H1 (cell line): Measurements from ENCODE around the gene GDAP1L1. TPM values are rescaled to one million over a fixed set of nuclear protein-coding genes. Genes with fewer than 3 reads are reported as not detected.

Experiments
- CTCF ChIA-PET: fragments of 300-600 bp; sonication (Branson Sonifier 250); formaldehyde crosslinking; loops from one replicate; lab custom pipeline; 2021; ENCODE audit not compliant: partially characterized antibody; lab: Charles Lee
- POLR2A ChIA-PET: fragments of 300-600 bp; sonication (Branson Sonifier 250); formaldehyde crosslinking; loops from one replicate; lab custom pipeline; 2021; ENCODE audit warnings: inconsistent platforms; ENCODE audit not compliant: partially characterized antibody; lab: Charles Lee
- DNase-seq, 2 experiments: peaks; one replicate each; pipeline versions ENCODE4 v3.0.0 to v3.0.0-alpha.2; 2010 to 2022; ENCODE audit warnings: low spot score in 2 of 2, low read depth in 1 of 2, mixed read lengths in 1 of 2
- FAIRE-seq: peaks from 2 replicates; lab custom pipeline; 2011; peaks lifted over from hg19 to GRCh38; lab: Jason Lieb, UNC
- H2AFZ ChIP-seq: 2 replicates; pipeline ENCODE4 v1.8.1; 2012; ENCODE audit warnings: low read length, inconsistent platforms
- H2AK5ac ChIP-seq: 2 replicates; pipeline ENCODE4 v1.6.1; 2013; ENCODE audit warnings: low read depth, low read length
- H2BK120ac ChIP-seq: replicated peaks from 2 replicates; pipeline ENCODE3; 2013; ENCODE audit warnings: low read depth, low read length, inconsistent platforms
- H2BK12ac ChIP-seq: 2 replicates; pipeline ENCODE4 v1.6.1; 2013; ENCODE audit warnings: low read depth, low read length
- H2BK15ac ChIP-seq: 2 replicates; pipeline ENCODE4 v1.6.1; 2013; ENCODE audit warnings: low read length
- H2BK20ac ChIP-seq: 2 replicates; pipeline ENCODE4 v1.6.1; 2013; ENCODE audit warnings: low read length
- H2BK5ac ChIP-seq: 2 replicates; pipeline ENCODE4 v1.6.1; 2013; ENCODE audit warnings: low read depth, low read length
- H3K14ac ChIP-seq: 2 replicates; pipeline ENCODE4 v1.6.1; 2013; ENCODE audit warnings: inconsistent platforms; ENCODE audit not compliant: insufficient read length
- H3K18ac ChIP-seq: 2 replicates; pipeline ENCODE4 v1.6.1; 2013; ENCODE audit warnings: low read length; ENCODE audit errors: extremely low read depth
- H3K23ac ChIP-seq: 2 replicates; pipeline ENCODE4 v1.6.1; 2013; ENCODE audit warnings: inconsistent platforms; ENCODE audit not compliant: insufficient read length
- H3K23me2 ChIP-seq: 2 replicates; pipeline ENCODE4 v1.6.1; 2013; ENCODE audit warnings: low read depth, low read length
- H3K27ac ChIP-seq: 2 replicates; pipeline ENCODE4 v1.6.1; 2011; ENCODE audit warnings: low read depth, low read length, inconsistent platforms
- H3K27me3 ChIP-seq, 4 experiments: replicated peaks in 1 of 4; 1 replicate in 1 of 4; 2 replicates in 3 of 4; pipeline versions ENCODE4 v1.6.1 to v1.8.1; 2011 to 2013; ENCODE audit warnings: low read length in 3 of 4, mild to moderate bottlenecking in 3 of 4, inconsistent platforms in 2 of 4, mixed read lengths in 2 of 4, moderate library complexity in 1 of 4; ENCODE audit not compliant: control insufficient read depth in 3 of 4, insufficient read depth in 3 of 4; ENCODE audit errors: extremely low read depth in 1 of 4
- H3K36me3 ChIP-seq, 4 experiments: 2 replicates each; pipeline versions ENCODE4 v1.6.1 to v1.8.1; 2011 to 2013; ENCODE audit warnings: mild to moderate bottlenecking in 4 of 4, low read length in 3 of 4, moderate library complexity in 2 of 4, control low read depth in 1 of 4, inconsistent platforms in 1 of 4; ENCODE audit not compliant: insufficient read depth in 4 of 4, control insufficient read depth in 2 of 4
- H3K4ac ChIP-seq: replicated peaks from 2 replicates; pipeline ENCODE3; 2013; ENCODE audit warnings: low read length, low read depth, mixed read lengths, inconsistent platforms; ENCODE audit not compliant: insufficient read length
- H3K4me1 ChIP-seq, 4 experiments: replicated peaks in 1 of 4; 1 replicate in 1 of 4; 2 replicates in 3 of 4; pipeline versions ENCODE4 v1.6.1 to v1.8.1; 2011 to 2013; ENCODE audit warnings: low read length in 3 of 4, inconsistent platforms in 2 of 4, mixed read lengths in 1 of 4; ENCODE audit not compliant: insufficient read depth in 4 of 4, control insufficient read depth in 3 of 4
- H3K4me2 ChIP-seq, 2 experiments: 2 replicates each; pipeline versions ENCODE4 v1.6.1 to v1.8.1; 2011 to 2013; ENCODE audit warnings: low read depth in 2 of 2, low read length in 2 of 2, control low read depth in 1 of 2, inconsistent platforms in 1 of 2, mild to moderate bottlenecking in 1 of 2; ENCODE audit not compliant: insufficient read depth in 1 of 2
- H3K4me3 ChIP-seq, 4 experiments: fragments of 200-600, 300-600 bp in 1 of 4; sonication (generic), shearing (Covaris generic), sonication (Bioruptor Twin) in 1 of 4; 2 replicates each; pipeline versions ENCODE4 v1.5.1 to v1.8.1; 2011 to 2016; ENCODE audit warnings: low read length in 4 of 4, low read depth in 3 of 4, control low read depth in 2 of 4, inconsistent platforms in 2 of 4, mild to moderate bottlenecking in 2 of 4, mixed read lengths in 1 of 4, moderate library complexity in 1 of 4; ENCODE audit not compliant: insufficient read depth in 2 of 4; ENCODE audit errors: extremely low read depth in 1 of 4
- H3K56ac ChIP-seq: replicated peaks from 2 replicates; pipeline ENCODE3; 2013; ENCODE audit warnings: low read depth, mild to moderate bottlenecking, mixed read lengths, low read length, inconsistent platforms; ENCODE audit not compliant: insufficient read length
- H3K79me1 ChIP-seq: 2 replicates; pipeline ENCODE4 v1.6.1; 2013; ENCODE audit warnings: low read depth, low read length, control low read depth
- H3K79me2 ChIP-seq, 2 experiments: 2 replicates each; pipeline versions ENCODE4 v1.6.1 to v1.8.1; 2012 to 2013; ENCODE audit warnings: low read length in 2 of 2, mild to moderate bottlenecking in 2 of 2, inconsistent platforms in 1 of 2; ENCODE audit not compliant: insufficient read depth in 2 of 2, control insufficient read depth in 1 of 2
- H3K9ac ChIP-seq, 4 experiments: replicated peaks in 1 of 4; 1 replicate in 1 of 4; 2 replicates in 3 of 4; pipeline versions ENCODE4 v1.6.1 to v1.8.1; 2011 to 2013; ENCODE audit warnings: low read depth in 3 of 4, low read length in 3 of 4, control low read depth in 2 of 4, mild to moderate bottlenecking in 2 of 4, moderate library complexity in 2 of 4, inconsistent platforms in 1 of 4; ENCODE audit errors: extremely low read depth in 1 of 4
- H3K9me3 ChIP-seq, 2 experiments: 2 replicates each; pipeline versions ENCODE4 v1.6.1 to v1.8.1; 2012 to 2013; ENCODE audit warnings: mild to moderate bottlenecking in 2 of 2, moderate library complexity in 2 of 2, control low read depth in 1 of 2, inconsistent platforms in 1 of 2, low read depth in 1 of 2, low read length in 1 of 2, mixed read lengths in 1 of 2; ENCODE audit not compliant: insufficient read depth in 2 of 2
- H4K20me1 ChIP-seq, 2 experiments: replicated peaks in 1 of 2; 2 replicates each; pipeline versions ENCODE3 to v1.8.1; 2011 to 2013; ENCODE audit warnings: inconsistent platforms in 2 of 2, low read length in 2 of 2, mild to moderate bottlenecking in 1 of 2; ENCODE audit not compliant: insufficient read depth in 2 of 2, control insufficient read depth in 1 of 2
- H4K5ac ChIP-seq: 2 replicates; pipeline ENCODE4 v1.6.1; 2013; ENCODE audit warnings: low read length, low read depth, mixed read lengths, inconsistent platforms; ENCODE audit not compliant: insufficient read length
- H4K8ac ChIP-seq: 2 replicates; pipeline ENCODE4 v1.8.0; 2013; ENCODE audit warnings: mild to moderate bottlenecking, moderate library complexity, low read length, inconsistent platforms; ENCODE audit not compliant: insufficient read depth; ENCODE audit errors: extremely low read depth
- H4K91ac ChIP-seq: replicated peaks from 2 replicates; pipeline ENCODE3; 2013; ENCODE audit warnings: low read length, mixed read lengths, inconsistent platforms; ENCODE audit not compliant: insufficient read length
- KDM4A ChIP-seq: IDR thresholded peaks from one replicate; pipeline ENCODE4 v1.7.1; 2012; ENCODE audit warnings: low read depth, mild to moderate bottlenecking, moderate library complexity, low read length, inconsistent platforms; ENCODE audit not compliant: severe bottlenecking
- NRF1 ChIP-seq: IDR thresholded peaks from 2 replicates; pipeline ENCODE4 v1.6.1; 2011; ENCODE audit warnings: mild to moderate bottlenecking, low read depth, low read length, improper control_type of control experiment
- SUZ12 ChIP-seq: fragments of 200-600 bp; sonication (generic); IDR thresholded peaks from 2 replicates; pipeline ENCODE4 v1.6.1; 2012; ENCODE audit warnings: mild to moderate bottlenecking, inconsistent platforms, low read length, moderate library complexity, mixed read lengths
- WGBS, 2 experiments: shearing (Covaris generic) in 1 of 2; methylation state at CpG; one replicate each; pipeline versions ENCODE4 v1.1.6 to v1.1.7; 2013 to 2015; ENCODE audit warnings: low lambda C conversion rate in 2 of 2, mixed read lengths in 2 of 2, inconsistent platforms in 1 of 2, low coverage in 1 of 2, missing lambda C conversion rate in 1 of 2; ENCODE audit not compliant: insufficient replicate concordance in 2 of 2, insufficient coverage in 1 of 2, insufficient read length in 1 of 2; ENCODE audit errors: extremely low coverage in 1 of 2, missing lambda C conversion rate in 1 of 2; 5-methylcytosine and 5-hydroxymethylcytosine counted together
- polyA plus RNA-seq, 7 experiments: library from polyadenylated mRNA; depleted of rRNA in 3 of 7; stranded (reverse) in 5 of 7; unstranded in 2 of 7; fragments of >200 nt in 5 of 7; fragments of 200-250 nt in 2 of 7; gene quantifications; 1 replicate in 5 of 7; 2 replicates in 1 of 7; 4 replicates in 1 of 7; pipeline versions ENCODE4 v1.2.1 to v1.2.3, GENCODE V29; 2011 to 2013; ENCODE audit warnings: missing spikeins in 2 of 7, mixed read lengths in 2 of 7
- total RNA-seq: library from RNA; stranded (reverse); fragmentation: NEBNext Ultra II Directional; extraction: Animal tissue kit (Norgen Biotek cat#: 25700); gene quantifications from 2 replicates; pipeline ENCODE4 v1.2.1, GENCODE V29; 2021
- TF ChIP-seq, protein P1 (sequence below), 3 experiments: IDR thresholded peaks; 1 replicate in 2 of 3; 2 replicates in 1 of 3; pipeline versions ENCODE4 v1.5.1 to v1.6.1; 2011; ENCODE audit warnings: low read length in 3 of 3, mild to moderate bottlenecking in 3 of 3, inconsistent platforms in 2 of 3, low read depth in 1 of 3, moderate library complexity in 1 of 3; ENCODE audit not compliant: insufficient read depth in 1 of 3; ENCODE audit errors: control extremely low read depth in 1 of 3
- TF ChIP-seq, protein P2 (sequence below): IDR thresholded peaks from 2 replicates; pipeline ENCODE4 v1.6.1; 2012; ENCODE audit warnings: low read length, inconsistent platforms

GDAP1L1 gene
- total and polyA plus RNA-seq, 2 of the 8 experiments (the other 6 are each of a cell fraction or from before 2014, with no cell fraction given): 8.5 to 63.1 TPM

DNA sequence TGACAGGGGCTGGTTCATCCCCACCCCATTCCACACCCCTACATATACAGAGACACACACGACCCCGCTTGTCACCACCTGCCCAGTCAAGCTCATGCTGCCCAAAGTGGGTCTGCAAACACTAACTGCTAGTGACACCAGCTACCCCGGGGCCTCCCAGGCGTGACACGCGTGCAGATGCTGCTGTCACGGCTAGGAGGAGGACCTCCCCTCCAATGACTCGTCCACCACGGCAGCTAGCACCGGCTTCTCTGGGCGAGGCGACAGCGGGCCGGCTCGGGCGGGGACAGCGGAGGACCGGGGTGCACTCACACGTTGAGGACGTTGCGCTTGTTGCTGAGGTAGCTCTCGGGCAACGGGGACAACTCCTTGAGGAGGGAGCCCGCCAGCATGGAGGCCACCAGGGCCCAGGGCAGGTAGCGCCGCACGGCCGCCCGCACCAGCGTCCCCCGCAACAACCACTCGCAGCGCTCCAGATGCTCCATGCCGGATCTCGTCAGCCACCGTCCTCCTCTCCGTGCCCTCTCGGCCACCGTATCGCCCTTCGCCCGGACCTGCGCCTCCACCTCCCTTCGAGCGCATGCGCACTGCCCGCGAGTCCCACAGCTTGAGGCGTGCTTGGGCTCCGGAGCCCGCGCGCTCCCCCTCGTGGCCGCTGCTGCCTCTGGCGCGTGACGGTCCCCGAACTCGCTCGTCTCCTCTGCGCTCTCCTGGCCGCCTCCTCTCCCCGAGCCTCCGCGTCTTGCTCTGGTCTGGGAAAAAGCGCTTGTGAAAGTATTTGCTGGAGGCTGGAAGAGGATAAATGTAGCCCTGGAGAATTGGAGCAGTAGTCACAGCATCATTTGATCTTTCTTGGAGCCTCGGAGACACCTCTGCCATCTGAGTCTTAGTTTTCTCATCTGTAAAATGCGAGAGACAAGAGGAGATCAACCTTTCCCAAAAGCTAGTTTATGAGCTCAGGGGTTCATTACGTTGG is 63.8 kb downstream of the GDAP1L1 start, which contains the start of gene FITM2:
TSS of gene FITM2 (minus strand) at position 539 of the 976 bp plus-strand sequence. CDS start at position 485, 54 bp downstream.
- no peaks in the 10 kb centered on the region for H3K9me3 ChIP-seq
- CTCF ChIA-PET: interaction anchor here (0.6 to 11.3 kb wide), 43 partner anchors 9 to 1214 kb away, joined by 3 to 139 read pairs (median 3); partner anchors contain the start of genes GDAP1L1 and R3HDML
- H3K27ac ChIP-seq: no peak within 1 kb of the TSS
- H3K18ac ChIP-seq: no peak within 1 kb of the TSS; the same call in 1 of the 2 replicates
- H2AK5ac ChIP-seq: no peak within 1 kb of the TSS
- H3K4me3 ChIP-seq: peak within 1 kb of the TSS; percentile 57 to 79 (median 76)
- POLR2A ChIA-PET: interaction anchor here (1.0 to 2.9 kb wide), 2 partner anchors 15 to 76 kb away, joined by 4 to 14 read pairs; no protein-coding TSS in a partner anchor
- H4K20me1 ChIP-seq: no peaks in the 10 kb centered on the region
- H2BK15ac ChIP-seq: no peak within 1 kb of the TSS
- peak within 1 kb of the TSS; percentile 81 for H2BK5ac ChIP-seq
- no peak within 1 kb of the TSS for H2BK20ac ChIP-seq
- no peak within 1 kb of the TSS for H4K91ac ChIP-seq
- peak within 1 kb of the TSS; percentile 72 to 99 for H3K4me2 ChIP-seq
- no peaks in the 10 kb centered on the region for H3K79me2 ChIP-seq
- DNase-seq (peak; percentile 93 to 99), FAIRE-seq (no peak)
- H2BK120ac ChIP-seq: no peak within 1 kb of the TSS
- no peak within 1 kb of the TSS for H3K56ac ChIP-seq
- no peak within 1 kb of the TSS for H3K4ac ChIP-seq
- H3K36me3 ChIP-seq: no peaks in the 10 kb centered on the region
- no peak within 1 kb of the TSS for H3K14ac ChIP-seq
- no peak within 1 kb of the TSS for H3K23ac ChIP-seq
- no peaks in the 10 kb centered on the region for H3K79me1 ChIP-seq
- peaks cover 0 to 5% (median 2%) of the 10 kb centered on the region in 4 experiments; a peak in 2 of 7 replicates for H3K4me1 ChIP-seq
- H4K8ac ChIP-seq: no peak within 1 kb of the TSS
- H2BK12ac ChIP-seq: 0 out of 2 replicates have a peak within 1 kb of the TSS, but pooled peaks have one; percentile 7
- H3K27me3 ChIP-seq: peaks cover 0 to 18% (median 8%) of the 10 kb centered on the region in 4 experiments; a peak in 4 of 7 replicates
- no peak within 1 kb of the TSS for H4K5ac ChIP-seq
- peak within 1 kb of the TSS in 3 of 4 experiments; percentile 1 to 38 (median 38); a peak in 2 of 7 replicates for H3K9ac ChIP-seq
- 5% methylated on average over 65 of the region's 70 CpGs; no CpG with 5 or more reads in 1 of the 2 experiments for WGBS, 2 experiments
- peaks cover 5% of the 10 kb centered on the region for H3K23me2 ChIP-seq
- peak within 1 kb of the TSS; percentile 47 for H2AFZ ChIP-seq
- TF ChIP-seq SUZ12 (no peak), KDM4A (peak; percentile 96), NRF1 (peak; percentile 93)
- TF ChIP-seq, protein P1, sequence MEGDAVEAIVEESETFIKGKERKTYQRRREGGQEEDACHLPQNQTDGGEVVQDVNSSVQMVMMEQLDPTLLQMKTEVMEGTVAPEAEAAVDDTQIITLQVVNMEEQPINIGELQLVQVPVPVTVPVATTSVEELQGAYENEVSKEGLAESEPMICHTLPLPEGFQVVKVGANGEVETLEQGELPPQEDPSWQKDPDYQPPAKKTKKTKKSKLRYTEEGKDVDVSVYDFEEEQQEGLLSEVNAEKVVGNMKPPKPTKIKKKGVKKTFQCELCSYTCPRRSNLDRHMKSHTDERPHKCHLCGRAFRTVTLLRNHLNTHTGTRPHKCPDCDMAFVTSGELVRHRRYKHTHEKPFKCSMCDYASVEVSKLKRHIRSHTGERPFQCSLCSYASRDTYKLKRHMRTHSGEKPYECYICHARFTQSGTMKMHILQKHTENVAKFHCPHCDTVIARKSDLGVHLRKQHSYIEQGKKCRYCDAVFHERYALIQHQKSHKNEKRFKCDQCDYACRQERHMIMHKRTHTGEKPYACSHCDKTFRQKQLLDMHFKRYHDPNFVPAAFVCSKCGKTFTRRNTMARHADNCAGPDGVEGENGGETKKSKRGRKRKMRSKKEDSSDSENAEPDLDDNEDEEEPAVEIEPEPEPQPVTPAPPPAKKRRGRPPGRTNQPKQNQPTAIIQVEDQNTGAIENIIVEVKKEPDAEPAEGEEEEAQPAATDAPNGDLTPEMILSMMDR (IDR thresholded peaks at IDR 0.05; ENCODE audit: control extremely low read depth in 1 of 3, insufficient read depth in 1 of 3, low read depth in 1 of 3, low read length in 3 of 3): peak; percentile 90 to 93 (median 92)
- TF ChIP-seq, protein P2, sequence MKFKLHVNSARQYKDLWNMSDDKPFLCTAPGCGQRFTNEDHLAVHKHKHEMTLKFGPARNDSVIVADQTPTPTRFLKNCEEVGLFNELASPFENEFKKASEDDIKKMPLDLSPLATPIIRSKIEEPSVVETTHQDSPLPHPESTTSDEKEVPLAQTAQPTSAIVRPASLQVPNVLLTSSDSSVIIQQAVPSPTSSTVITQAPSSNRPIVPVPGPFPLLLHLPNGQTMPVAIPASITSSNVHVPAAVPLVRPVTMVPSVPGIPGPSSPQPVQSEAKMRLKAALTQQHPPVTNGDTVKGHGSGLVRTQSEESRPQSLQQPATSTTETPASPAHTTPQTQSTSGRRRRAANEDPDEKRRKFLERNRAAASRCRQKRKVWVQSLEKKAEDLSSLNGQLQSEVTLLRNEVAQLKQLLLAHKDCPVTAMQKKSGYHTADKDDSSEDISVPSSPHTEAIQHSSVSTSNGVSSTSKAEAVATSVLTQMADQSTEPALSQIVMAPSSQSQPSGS: no peak
